ENCODE results near the gene FGFR2.
A peak's percentile ranks its signal among the peaks of the same experiment; 100 is the strongest.

FGFR2 gene

GRCh38 chr10:121484816-121485215, 113.4 kb downstream of the FGFR2 start:
- no peak for DNase-seq

DNA sequence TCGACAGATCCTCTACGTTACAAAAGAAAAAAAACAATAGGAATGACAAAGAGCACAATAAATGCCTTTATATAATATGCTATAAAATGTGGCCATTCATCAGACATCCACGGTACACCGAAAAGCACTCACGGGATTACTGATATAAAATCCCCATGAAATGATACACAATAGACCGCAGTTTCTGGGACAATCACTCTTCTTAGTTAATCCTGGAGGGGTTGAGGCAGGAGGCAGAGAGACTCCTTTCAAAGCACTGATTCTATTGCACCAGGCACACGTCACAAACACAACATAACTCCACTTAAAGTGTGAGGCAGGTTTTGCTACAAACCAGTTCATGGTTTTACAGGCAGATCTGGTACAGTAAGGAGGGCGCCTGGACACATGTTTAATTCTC, 113.8 kb downstream of the FGFR2 start:
- no peak for DNase-seq

DNA sequence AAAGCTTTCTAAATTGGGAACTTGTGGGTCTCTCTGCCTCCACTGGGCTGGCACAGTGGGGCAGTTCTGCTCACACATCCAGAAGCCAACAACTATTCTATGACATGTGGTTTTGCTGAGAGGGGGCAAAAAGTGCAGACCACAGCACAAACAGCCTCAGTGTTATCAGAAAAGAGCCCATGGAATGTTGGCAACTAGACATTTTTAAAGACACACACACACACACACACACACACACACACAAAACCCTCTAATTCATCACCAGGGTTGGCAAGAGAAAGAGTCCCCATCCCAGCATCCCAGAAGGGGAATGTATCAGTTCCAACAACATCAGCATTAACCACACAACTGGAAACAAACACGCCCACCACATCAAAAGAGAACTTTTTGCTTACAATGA, 117.1 kb downstream of the FGFR2 start:
- no peak for DNase-seq

- no peak for DNase-seq
Observed at GRCh38 chr10:121478556-121478955, 119.7 kb downstream of the FGFR2 start.

DNA sequence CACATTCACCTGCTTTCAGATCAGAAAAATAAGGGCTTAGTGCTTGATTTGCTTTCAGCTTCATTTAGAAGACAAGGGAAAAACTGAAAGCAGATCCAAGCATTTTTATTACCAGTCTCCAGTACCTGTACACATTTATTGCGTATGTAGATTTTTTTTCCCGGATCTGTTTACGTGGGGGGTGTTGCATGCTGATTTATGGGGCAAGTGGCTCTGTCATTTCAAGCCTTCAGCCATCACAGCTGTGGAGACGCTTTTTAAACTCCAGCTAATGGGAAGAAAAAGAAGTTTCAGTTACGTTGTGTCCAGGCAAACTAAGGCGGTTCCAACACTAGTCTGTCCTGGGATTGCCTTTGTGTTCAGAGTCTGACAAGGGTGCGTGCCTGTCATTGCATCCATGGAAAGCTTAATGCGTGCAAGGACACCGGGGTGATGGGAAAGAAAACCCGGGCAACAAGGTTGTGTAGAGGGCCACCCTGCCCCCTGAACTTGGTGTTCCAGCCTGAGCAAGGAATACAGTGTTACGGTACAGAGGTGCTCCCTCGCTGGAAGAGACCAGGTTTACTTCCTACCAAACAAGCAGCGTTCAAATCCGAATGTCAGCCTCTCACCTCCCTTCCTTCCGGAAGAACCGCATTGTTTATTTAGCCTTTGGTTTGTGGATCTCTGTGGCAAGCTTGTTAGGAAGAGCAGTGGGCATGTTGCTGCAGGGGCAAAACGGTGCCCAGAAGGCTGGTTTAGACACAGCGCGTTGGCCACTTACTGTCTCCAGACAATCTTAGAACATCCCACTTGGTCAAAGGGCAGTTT, 128.2 kb downstream of the FGFR2 start:
- no peak for DNase-seq

DNA sequence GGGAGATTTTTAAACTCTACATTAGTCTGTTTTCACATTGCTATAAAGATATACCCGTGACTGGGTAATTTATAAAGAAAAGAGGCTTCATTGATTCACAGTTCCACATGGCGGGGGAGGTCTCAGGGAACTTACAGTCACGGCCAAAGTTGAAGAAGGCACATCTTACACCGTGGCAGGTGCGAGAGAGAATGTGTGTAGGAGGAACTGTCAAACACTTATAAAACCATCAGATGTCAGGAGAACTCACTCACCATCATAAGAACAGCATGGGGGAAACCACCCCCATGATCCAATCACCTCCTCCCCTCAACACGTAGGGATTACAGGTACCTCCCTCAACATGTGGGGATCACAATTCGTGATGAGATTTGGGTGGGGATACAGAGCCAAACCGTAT, 129.5 kb downstream of the FGFR2 start:
- DNase-seq = no peak

GRCh38 chr10:121466424-121466823, 131.8 kb downstream of the FGFR2 start:
- DNase-seq = no peak

- DNase-seq = peak in 1 of 5 experiments; percentile 22
Observed at GRCh38 chr10:121465215-121465614, 133.0 kb downstream of the FGFR2 start.

GRCh38 chr10:121464517-121464916, 133.7 kb downstream of the FGFR2 start:
- DNase-seq = no peak

DNA sequence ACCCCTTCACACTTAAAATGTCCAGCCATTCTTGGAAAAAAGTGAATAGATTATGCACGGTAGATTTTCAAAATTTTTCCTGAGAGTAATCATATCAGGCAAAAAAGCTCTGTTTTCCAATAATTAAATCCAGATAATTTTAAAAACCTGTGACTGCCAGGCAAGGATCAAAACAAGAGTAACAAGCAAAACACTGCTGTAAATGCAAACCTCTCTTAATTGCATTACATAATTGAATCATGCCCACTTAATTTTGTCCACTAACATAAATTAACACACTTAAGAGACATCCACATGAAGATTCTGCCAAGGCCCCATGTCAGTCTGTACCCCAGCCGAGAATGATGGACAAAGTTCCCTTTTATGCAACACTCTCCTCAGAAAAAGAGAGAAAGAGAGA, 135.3 kb downstream of the FGFR2 start:
- no peak for DNase-seq

DNA sequence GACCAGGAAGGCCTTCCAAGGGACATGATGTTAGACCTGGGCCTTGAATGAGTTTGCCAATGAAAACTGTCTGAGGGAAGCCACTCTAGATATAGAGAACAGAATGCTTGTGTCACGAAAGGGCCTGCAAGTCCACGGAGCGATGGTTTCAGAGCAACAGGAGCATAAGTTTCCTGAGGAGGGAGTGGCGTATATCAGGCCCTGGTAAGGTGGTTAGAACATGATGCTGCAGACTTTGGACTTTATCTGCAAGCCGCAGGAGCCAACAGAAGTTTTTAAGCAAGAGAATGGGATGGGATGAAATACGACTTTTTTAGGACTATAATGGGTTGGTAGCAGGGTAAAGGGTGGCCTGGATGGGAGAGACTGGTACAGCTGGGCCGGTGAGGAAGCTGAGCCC, 136.0 kb downstream of the FGFR2 start:
- DNase-seq = no peak

DNA sequence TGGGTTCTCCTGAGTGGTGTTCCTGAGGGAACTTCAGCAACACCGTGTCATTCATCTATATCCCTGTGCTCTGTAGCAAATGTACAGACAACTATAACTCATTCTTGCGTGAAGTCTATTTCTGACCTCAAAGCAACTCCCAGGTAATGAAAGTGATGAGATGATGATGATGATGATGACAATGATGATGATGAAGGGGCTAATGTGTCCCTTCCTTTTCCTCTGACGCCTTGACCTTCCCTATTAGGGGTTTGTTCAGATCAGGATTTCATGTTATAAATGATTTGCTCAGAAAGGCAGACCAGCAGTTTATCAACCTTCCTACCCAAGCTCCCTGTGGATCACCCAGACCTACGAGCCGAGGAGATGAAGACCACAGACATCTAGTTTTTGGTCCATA, 136.9 kb downstream of the FGFR2 start:
- no peak for DNase-seq

- no peak for DNase-seq
Observed at GRCh38 chr10:121460733-121461132, 137.5 kb downstream of the FGFR2 start.

- DNase-seq = no peak
Observed at GRCh38 chr10:121459622-121460453, 138.4 kb downstream of the FGFR2 start.

DNA sequence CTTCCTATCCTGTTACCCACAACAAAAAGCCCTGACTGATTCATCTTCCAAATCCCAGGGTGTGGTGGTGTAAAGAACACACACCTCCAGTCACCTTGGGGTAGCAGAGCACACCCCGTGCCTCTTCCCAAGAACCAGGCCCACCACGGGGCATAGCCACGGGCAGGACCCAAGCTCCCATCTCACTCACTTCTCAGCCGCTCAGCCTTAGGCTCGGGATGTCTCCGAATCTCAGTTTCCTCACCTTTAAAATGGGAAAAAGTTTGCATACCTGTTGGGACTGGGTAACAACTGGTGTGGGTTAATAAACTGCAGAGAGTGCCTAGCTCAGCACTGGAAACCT, 139.0 kb downstream of the FGFR2 start:
- no peak for DNase-seq

- no peak for DNase-seq
Observed at GRCh38 chr10:121457729-121458128, 140.5 kb downstream of the FGFR2 start.

GRCh38 chr10:121455377-121455776, 142.9 kb downstream of the FGFR2 start:
- DNase-seq = peak in 1 of 5 experiments; percentile 87

GRCh38 chr10:121454781-121455180, 143.5 kb downstream of the FGFR2 start:
- no peak for DNase-seq

- no peak for DNase-seq
Observed at GRCh38 chr10:121453160-121453559, 145.1 kb downstream of the FGFR2 start.

GRCh38 chr10:121452581-121452980, 145.7 kb downstream of the FGFR2 start:
- peak in 1 of 5 experiments; percentile 70 for DNase-seq

DNA sequence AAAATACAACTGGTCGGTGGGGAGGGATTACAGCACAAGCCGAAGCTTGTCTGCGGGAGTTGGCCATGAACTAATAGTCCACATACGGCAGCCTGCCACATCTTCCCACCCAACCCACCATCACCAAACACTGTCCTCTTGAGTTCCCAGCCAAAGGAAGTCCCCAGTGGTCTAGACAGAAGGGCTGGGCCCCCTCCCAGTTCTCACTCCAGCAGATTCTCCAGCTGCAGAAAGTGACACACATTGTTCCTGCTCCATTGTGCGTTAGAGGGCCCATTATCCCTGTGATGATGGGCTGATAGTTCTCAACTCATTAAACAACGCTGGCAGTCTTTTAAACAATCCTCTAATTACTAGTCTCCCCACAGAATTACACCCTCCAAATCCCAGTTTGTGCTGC, 148.0 kb downstream of the FGFR2 start:
- DNase-seq = no peak

GRCh38 chr10:121449482-121449924, 148.7 kb downstream of the FGFR2 start:
- DNase-seq = no peak

- DNase-seq = peak in 1 of 5 experiments; percentile 82
Observed at GRCh38 chr10:121448766-121449421, 149.3 kb downstream of the FGFR2 start.
